GM12878 (cell line): ENCODE results near the gene CRAT. TPM values are rescaled to one million over a fixed set of nuclear protein-coding genes. Genes with fewer than 3 reads are reported as not detected.

Experiments
- CEBPB ChIP-seq, 2 experiments: fragments of 150-350 bp in 1 of 2; IDR thresholded peaks; 2 replicates each; pipeline ENCODE4 v1.6.1; 2012 to 2014; ENCODE audit warnings: low read depth in 2 of 2, low read length in 2 of 2, borderline replicate concordance in 1 of 2, inconsistent platforms in 1 of 2
- EED ChIP-seq: sonication (generic); IDR thresholded peaks from 2 replicates; pipeline ENCODE4 v1.6.1; 2016; ENCODE audit warnings: antibody characterized with exemption, low read depth
- HDGF ChIP-seq: fragments of 450-650 bp; IDR thresholded peaks from 2 replicates; pipeline ENCODE4 v1.6.1; 2016; ENCODE audit warnings: antibody characterized with exemption
- LARP7 ChIP-seq: fragments of 450-650 bp; IDR thresholded peaks from 2 replicates; pipeline ENCODE4 v1.6.1; 2017; ENCODE audit warnings: mild to moderate bottlenecking
- NFYA ChIP-seq: IDR thresholded peaks from 2 replicates; pipeline ENCODE4 v1.6.1; 2011; ENCODE audit warnings: low read depth, mild to moderate bottlenecking, low read length, improper control_type of control experiment, borderline replicate concordance
- NR2C1 ChIP-seq: fragments of 450-650 bp; IDR thresholded peaks from 2 replicates; pipeline ENCODE4 v1.6.1; 2017; ENCODE audit warnings: antibody characterized with exemption, mild to moderate bottlenecking, moderate library complexity
- POU2F2 ChIP-seq: IDR thresholded peaks from 3 replicates; pipeline ENCODE4 v1.6.1; 2011; ENCODE audit warnings: low read depth, mild to moderate bottlenecking, low read length, borderline replicate concordance
- RAD21 ChIP-seq: IDR thresholded peaks from 2 replicates; pipeline ENCODE4 v1.6.1; 2011; ENCODE audit warnings: mild to moderate bottlenecking, low read depth, low read length, moderate library complexity; ENCODE audit not compliant: insufficient read depth
- RB1 ChIP-seq: fragments of 450-650 bp; formaldehyde crosslinking; IDR thresholded peaks from 2 replicates; pipeline ENCODE4 v1.6.1; 2017; ENCODE audit warnings: mild to moderate bottlenecking, borderline replicate concordance
- RCOR1 ChIP-seq: conservative IDR thresholded peaks from 2 replicates; pipeline ENCODE4 v1.6.1; 2012; ENCODE audit warnings: low read depth, low read length, improper control_type of control experiment
- SMAD5 ChIP-seq: IDR thresholded peaks from 2 replicates; pipeline ENCODE4 v1.6.1; 2016; ENCODE audit warnings: antibody characterized with exemption, low read depth
- SP1 ChIP-seq: IDR thresholded peaks from one replicate; pipeline ENCODE4 v1.6.1; 2011; ENCODE audit warnings: low read depth, low read length
- STAT3 ChIP-seq: IDR thresholded peaks from 2 replicates; pipeline ENCODE4 v1.6.1; 2011; ENCODE audit warnings: low read depth, low read length, improper control_type of control experiment
- WRNIP1 ChIP-seq: IDR thresholded peaks from 2 replicates; pipeline ENCODE4 v1.6.1; 2011; ENCODE audit warnings: low read depth, low read length, improper control_type of control experiment, borderline replicate concordance
- polyA plus RNA-seq, 11 experiments: library from polyadenylated mRNA; depleted of rRNA in 4 of 11; unstranded in 6 of 11; stranded (reverse) in 5 of 11; fragments of >200 nt; fragmentation: Nextera tagmentation in 4 of 11; fragmentation: Illumina TruSeq in 1 of 11; extraction: Ambion mirVana in 4 of 11; extraction: Trizol in 1 of 11; gene quantifications; 1 replicate in 1 of 11; 2 replicates in 10 of 11; pipeline versions ENCODE4 v1.2.1 to v1.2.3, GENCODE V29; 2011 to 2016; ENCODE audit warnings: inconsistent platforms in 2 of 11, missing spikeins in 2 of 11, low read depth in 1 of 11
- total RNA-seq, 4 experiments: library from RNA; depleted of rRNA in 3 of 4; stranded (reverse); fragments of >200 nt in 3 of 4; fragmentation: Illumina TruSeq in 1 of 4; extraction: Trizol in 1 of 4; gene quantifications; 2 replicates each; pipeline versions ENCODE4 v1.2.1 to v1.2.3, GENCODE V29; 2013 to 2021
- TF ChIP-seq, protein P1 (sequence below): fragments of 150-350 bp; IDR thresholded peaks from 2 replicates; pipeline ENCODE4 v1.6.1; 2016; ENCODE audit warnings: low read depth, low read length
- TF ChIP-seq, protein P2 (sequence below): fragments of 450-650 bp; IDR thresholded peaks from 2 replicates; pipeline ENCODE4 v1.6.1; 2017; ENCODE audit warnings: mild to moderate bottlenecking, moderate library complexity
- TF ChIP-seq, protein P3 (sequence below): fragments of 450-650 bp; IDR thresholded peaks from 2 replicates; pipeline ENCODE4 v1.6.1; 2017; ENCODE audit warnings: antibody characterized with exemption, mild to moderate bottlenecking, moderate library complexity
- TF ChIP-seq, protein P4 (sequence below): fragments of 450-650 bp; IDR thresholded peaks from 2 replicates; pipeline ENCODE4 v1.6.1; 2017; ENCODE audit warnings: mild to moderate bottlenecking

The CRAT gene
- total and polyA plus RNA-seq, 10 of the 15 experiments (the other 5 are each of a cell fraction or from before 2014, with no cell fraction given): 0.10 to 3.4 (median 1.8) TPM

DNA sequence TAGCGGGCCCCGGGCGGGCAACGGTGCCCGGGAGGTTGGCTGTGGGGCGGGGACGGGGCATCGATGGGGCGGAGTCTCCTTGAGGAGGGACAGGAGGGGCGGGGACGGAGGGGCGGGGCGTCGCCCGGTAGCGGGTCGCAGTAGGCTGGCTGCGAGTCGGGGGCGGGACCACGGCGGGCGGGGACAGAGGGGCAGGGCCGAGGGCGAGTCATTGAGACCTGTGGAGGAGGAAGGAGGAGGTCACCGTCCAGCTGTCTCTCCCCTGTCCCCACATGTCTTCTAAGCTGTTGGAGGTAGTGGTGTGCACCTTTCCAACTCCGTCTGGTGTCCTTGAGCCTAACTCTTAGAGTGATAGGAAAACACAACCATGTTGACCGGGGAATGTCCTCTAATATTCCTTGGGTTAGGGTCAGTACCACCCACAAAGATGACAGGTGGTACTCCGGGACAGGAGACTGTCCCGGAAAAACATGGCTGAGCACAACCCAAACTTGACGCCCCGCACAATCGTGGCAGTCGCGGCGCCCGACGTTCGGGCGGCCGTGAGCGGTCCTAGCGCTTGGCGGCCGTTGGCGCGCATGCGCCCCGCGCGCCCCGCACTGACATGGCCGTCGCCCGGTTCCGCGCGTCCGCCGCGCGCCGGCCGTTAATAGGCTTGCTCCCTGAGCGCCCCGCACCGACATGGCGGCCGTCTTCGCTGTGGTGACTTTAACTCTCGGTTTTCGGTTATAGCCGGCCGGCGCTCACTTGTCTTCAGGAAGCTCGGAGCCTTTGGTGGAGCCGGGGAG, at the start of gene CRAT, which contains the start of gene PTPA (continued):
- TF ChIP-seq, protein P1, sequence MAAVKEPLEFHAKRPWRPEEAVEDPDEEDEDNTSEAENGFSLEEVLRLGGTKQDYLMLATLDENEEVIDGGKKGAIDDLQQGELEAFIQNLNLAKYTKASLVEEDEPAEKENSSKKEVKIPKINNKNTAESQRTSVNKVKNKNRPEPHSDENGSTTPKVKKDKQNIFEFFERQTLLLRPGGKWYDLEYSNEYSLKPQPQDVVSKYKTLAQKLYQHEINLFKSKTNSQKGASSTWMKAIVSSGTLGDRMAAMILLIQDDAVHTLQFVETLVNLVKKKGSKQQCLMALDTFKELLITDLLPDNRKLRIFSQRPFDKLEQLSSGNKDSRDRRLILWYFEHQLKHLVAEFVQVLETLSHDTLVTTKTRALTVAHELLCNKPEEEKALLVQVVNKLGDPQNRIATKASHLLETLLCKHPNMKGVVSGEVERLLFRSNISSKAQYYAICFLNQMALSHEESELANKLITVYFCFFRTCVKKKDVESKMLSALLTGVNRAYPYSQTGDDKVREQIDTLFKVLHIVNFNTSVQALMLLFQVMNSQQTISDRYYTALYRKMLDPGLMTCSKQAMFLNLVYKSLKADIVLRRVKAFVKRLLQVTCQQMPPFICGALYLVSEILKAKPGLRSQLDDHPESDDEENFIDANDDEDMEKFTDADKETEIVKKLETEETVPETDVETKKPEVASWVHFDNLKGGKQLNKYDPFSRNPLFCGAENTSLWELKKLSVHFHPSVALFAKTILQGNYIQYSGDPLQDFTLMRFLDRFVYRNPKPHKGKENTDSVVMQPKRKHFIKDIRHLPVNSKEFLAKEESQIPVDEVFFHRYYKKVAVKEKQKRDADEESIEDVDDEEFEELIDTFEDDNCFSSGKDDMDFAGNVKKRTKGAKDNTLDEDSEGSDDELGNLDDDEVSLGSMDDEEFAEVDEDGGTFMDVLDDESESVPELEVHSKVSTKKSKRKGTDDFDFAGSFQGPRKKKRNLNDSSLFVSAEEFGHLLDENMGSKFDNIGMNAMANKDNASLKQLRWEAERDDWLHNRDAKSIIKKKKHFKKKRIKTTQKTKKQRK: no peak
- TF ChIP-seq HDGF (peak; percentile 71; the same call in 1 of the 2 replicates), RCOR1 (no peak), EED (no peak), POU2F2 (peak; percentile 63; the same call in 1 of the 3 replicates), SP1 (peak; percentile 16), RB1 (peak; percentile 82; the same call in 1 of the 2 replicates), RAD21 (no peak), WRNIP1 (no peak), LARP7 (peak; percentile 96), NFYA (no peak), CEBPB (IDR thresholded peaks at IDR 0.05; ENCODE audit: borderline replicate concordance in 1 of 2, low read depth in 2 of 2, low read length in 2 of 2) (no peak), STAT3 (no peak), SMAD5 (peak; percentile 67; the same call in 1 of the 2 replicates), NR2C1 (peak; percentile 80)
- TF ChIP-seq, protein P2, sequence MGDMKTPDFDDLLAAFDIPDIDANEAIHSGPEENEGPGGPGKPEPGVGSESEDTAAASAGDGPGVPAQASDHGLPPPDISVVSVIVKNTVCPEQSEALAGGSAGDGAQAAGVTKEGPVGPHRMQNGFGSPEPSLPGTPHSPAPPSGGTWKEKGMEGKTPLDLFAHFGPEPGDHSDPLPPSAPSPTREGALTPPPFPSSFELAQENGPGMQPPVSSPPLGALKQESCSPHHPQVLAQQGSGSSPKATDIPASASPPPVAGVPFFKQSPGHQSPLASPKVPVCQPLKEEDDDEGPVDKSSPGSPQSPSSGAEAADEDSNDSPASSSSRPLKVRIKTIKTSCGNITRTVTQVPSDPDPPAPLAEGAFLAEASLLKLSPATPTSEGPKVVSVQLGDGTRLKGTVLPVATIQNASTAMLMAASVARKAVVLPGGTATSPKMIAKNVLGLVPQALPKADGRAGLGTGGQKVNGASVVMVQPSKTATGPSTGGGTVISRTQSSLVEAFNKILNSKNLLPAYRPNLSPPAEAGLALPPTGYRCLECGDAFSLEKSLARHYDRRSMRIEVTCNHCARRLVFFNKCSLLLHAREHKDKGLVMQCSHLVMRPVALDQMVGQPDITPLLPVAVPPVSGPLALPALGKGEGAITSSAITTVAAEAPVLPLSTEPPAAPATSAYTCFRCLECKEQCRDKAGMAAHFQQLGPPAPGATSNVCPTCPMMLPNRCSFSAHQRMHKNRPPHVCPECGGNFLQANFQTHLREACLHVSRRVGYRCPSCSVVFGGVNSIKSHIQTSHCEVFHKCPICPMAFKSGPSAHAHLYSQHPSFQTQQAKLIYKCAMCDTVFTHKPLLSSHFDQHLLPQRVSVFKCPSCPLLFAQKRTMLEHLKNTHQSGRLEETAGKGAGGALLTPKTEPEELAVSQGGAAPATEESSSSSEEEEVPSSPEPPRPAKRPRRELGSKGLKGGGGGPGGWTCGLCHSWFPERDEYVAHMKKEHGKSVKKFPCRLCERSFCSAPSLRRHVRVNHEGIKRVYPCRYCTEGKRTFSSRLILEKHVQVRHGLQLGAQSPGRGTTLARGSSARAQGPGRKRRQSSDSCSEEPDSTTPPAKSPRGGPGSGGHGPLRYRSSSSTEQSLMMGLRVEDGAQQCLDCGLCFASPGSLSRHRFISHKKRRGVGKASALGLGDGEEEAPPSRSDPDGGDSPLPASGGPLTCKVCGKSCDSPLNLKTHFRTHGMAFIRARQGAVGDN: peak; percentile 53; the same call in 1 of the 2 replicates
- TF ChIP-seq, protein P3, sequence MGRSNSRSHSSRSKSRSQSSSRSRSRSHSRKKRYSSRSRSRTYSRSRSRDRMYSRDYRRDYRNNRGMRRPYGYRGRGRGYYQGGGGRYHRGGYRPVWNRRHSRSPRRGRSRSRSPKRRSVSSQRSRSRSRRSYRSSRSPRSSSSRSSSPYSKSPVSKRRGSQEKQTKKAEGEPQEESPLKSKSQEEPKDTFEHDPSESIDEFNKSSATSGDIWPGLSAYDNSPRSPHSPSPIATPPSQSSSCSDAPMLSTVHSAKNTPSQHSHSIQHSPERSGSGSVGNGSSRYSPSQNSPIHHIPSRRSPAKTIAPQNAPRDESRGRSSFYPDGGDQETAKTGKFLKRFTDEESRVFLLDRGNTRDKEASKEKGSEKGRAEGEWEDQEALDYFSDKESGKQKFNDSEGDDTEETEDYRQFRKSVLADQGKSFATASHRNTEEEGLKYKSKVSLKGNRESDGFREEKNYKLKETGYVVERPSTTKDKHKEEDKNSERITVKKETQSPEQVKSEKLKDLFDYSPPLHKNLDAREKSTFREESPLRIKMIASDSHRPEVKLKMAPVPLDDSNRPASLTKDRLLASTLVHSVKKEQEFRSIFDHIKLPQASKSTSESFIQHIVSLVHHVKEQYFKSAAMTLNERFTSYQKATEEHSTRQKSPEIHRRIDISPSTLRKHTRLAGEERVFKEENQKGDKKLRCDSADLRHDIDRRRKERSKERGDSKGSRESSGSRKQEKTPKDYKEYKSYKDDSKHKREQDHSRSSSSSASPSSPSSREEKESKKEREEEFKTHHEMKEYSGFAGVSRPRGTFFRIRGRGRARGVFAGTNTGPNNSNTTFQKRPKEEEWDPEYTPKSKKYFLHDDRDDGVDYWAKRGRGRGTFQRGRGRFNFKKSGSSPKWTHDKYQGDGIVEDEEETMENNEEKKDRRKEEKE: no peak
- TF ChIP-seq, protein P4, sequence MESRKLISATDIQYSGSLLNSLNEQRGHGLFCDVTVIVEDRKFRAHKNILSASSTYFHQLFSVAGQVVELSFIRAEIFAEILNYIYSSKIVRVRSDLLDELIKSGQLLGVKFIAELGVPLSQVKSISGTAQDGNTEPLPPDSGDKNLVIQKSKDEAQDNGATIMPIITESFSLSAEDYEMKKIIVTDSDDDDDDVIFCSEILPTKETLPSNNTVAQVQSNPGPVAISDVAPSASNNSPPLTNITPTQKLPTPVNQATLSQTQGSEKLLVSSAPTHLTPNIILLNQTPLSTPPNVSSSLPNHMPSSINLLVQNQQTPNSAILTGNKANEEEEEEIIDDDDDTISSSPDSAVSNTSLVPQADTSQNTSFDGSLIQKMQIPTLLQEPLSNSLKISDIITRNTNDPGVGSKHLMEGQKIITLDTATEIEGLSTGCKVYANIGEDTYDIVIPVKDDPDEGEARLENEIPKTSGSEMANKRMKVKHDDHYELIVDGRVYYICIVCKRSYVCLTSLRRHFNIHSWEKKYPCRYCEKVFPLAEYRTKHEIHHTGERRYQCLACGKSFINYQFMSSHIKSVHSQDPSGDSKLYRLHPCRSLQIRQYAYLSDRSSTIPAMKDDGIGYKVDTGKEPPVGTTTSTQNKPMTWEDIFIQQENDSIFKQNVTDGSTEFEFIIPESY: no peak
